BLaER1 (cell line): ENCODE data around the gene TIPRL.
"Not testable (repeated sequence)": the region's sequence is repeated elsewhere in the genome, so short reads cannot be mapped to it uniquely, and the experiment has no call there.

Source experiments
- H3K27ac ChIP-seq: shearing (Covaris generic); formaldehyde crosslinking; 2 replicates; pipeline ENCODE4 v1.8.1; 2022
- H3K27me3 ChIP-seq: shearing (Covaris generic); formaldehyde crosslinking; 2 replicates; pipeline ENCODE4 v1.8.1; 2022
- H3K36me3 ChIP-seq: shearing (Covaris generic); formaldehyde crosslinking; 2 replicates; pipeline ENCODE4 v1.8.1; 2022
- H3K4me1 ChIP-seq: shearing (Covaris generic); formaldehyde crosslinking; 2 replicates; pipeline ENCODE4 v1.8.1; 2022
- H3K4me2 ChIP-seq: shearing (Covaris generic); formaldehyde crosslinking; 2 replicates; pipeline ENCODE4 v1.8.1; 2022
- H3K4me3 ChIP-seq: shearing (Covaris generic); formaldehyde crosslinking; 2 replicates; pipeline ENCODE4 v1.8.1; 2022
- H3K9ac ChIP-seq: shearing (Covaris generic); formaldehyde crosslinking; 2 replicates; pipeline ENCODE4 v1.8.1; 2022
- H3K9me3 ChIP-seq: shearing (Covaris generic); formaldehyde crosslinking; 2 replicates; pipeline ENCODE4 v1.8.1; 2022
- H4K20me1 ChIP-seq: shearing (Covaris generic); formaldehyde crosslinking; 2 replicates; pipeline ENCODE4 v1.8.1; 2022
- Cebpa-rat ChIP-seq: shearing (Covaris generic); IDR thresholded peaks from 2 replicates; pipeline ENCODE4 v1.8.1; 2022

The TIPRL gene

GRCh38 chr1:168138134-168138533 is 40.6 kb upstream of the TIPRL start:
- peaks cover 19% of the 10 kb centered on the region; the same call in 1 of the 2 replicates for H4K20me1 ChIP-seq
- no peak overlapping the region for H3K9ac ChIP-seq
- H3K27ac ChIP-seq: no peak overlapping the region
- TF ChIP-seq Cebpa-rat: no peak
- no peak overlapping the region for H3K4me3 ChIP-seq
- peaks cover 52% of the 10 kb centered on the region for H3K27me3 ChIP-seq
- H3K4me2 ChIP-seq: no peak overlapping the region
- H3K36me3 ChIP-seq: no peaks in the 10 kb centered on the region
- peaks cover 8% of the 10 kb centered on the region for H3K4me1 ChIP-seq
- H3K9me3 ChIP-seq: no peaks in the 10 kb centered on the region

- Histone ChIP-seq H3K4me3 (no peak overlapping the region), H3K4me2 (no peak overlapping the region), H3K4me1 (peaks cover 8% of the 10 kb centered on the region), H3K9ac (no peak overlapping the region), H3K27ac (no peak overlapping the region), H3K27me3 (peaks cover 50% of the 10 kb centered on the region), H3K9me3 (no peaks in the 10 kb centered on the region), H3K36me3 (no peaks in the 10 kb centered on the region), H4K20me1 (peaks cover 19% of the 10 kb centered on the region; the same call in 1 of the 2 replicates)
- no peak for TF ChIP-seq Cebpa-rat
These were observed 39.7 kb upstream of the TIPRL start for GRCh38 chr1:168139070-168139469.

- H3K4me2 ChIP-seq: no peak overlapping the region
- no peak overlapping the region for H3K27ac ChIP-seq
- no peaks in the 10 kb centered on the region for H3K36me3 ChIP-seq
- no peaks in the 10 kb centered on the region for H4K20me1 ChIP-seq
- H3K4me1 ChIP-seq: no peaks in the 10 kb centered on the region
- H3K4me3 ChIP-seq: no peak overlapping the region
- no peaks in the 10 kb centered on the region for H3K9me3 ChIP-seq
- H3K9ac ChIP-seq: no peak overlapping the region
- H3K27me3 ChIP-seq: peaks cover 22% of the 10 kb centered on the region
- no peak for TF ChIP-seq Cebpa-rat
These were observed 36.8 kb upstream of the TIPRL start for GRCh38 chr1:168141871-168142385.

GRCh38 chr1:168145184-168146159 is 33.3 kb upstream of the TIPRL start:
- no peaks in the 10 kb centered on the region for H3K27me3 ChIP-seq
- H3K9ac ChIP-seq: no peak overlapping the region
- no peak overlapping the region for H3K4me2 ChIP-seq
- no peak overlapping the region for H3K4me3 ChIP-seq
- H4K20me1 ChIP-seq: no peaks in the 10 kb centered on the region
- TF ChIP-seq Cebpa-rat: no peak
- no peaks in the 10 kb centered on the region for H3K4me1 ChIP-seq
- H3K36me3 ChIP-seq: no peaks in the 10 kb centered on the region
- no peak overlapping the region for H3K27ac ChIP-seq
- H3K9me3 ChIP-seq: no peaks in the 10 kb centered on the region

- Histone ChIP-seq H3K9me3 (no peaks in the 10 kb centered on the region), H3K4me2 (no peak overlapping the region), H3K4me1 (no peaks in the 10 kb centered on the region), H3K9ac (no peak overlapping the region), H3K27ac (no peak overlapping the region), H3K36me3 (no peaks in the 10 kb centered on the region), H3K4me3 (no peak overlapping the region), H4K20me1 (no peaks in the 10 kb centered on the region), H3K27me3 (no peaks in the 10 kb centered on the region)
- no peak for TF ChIP-seq Cebpa-rat
These were observed 32.6 kb upstream of the TIPRL start for GRCh38 chr1:168146160-168146539.

GRCh38 chr1:168146626-168147025 is 32.1 kb upstream of the TIPRL start:
- Histone ChIP-seq H3K9ac (no peak overlapping the region), H3K4me3 (no peak overlapping the region), H3K27me3 (no peaks in the 10 kb centered on the region), H4K20me1 (no peaks in the 10 kb centered on the region), H3K27ac (no peak overlapping the region), H3K36me3 (no peaks in the 10 kb centered on the region), H3K4me1 (no peaks in the 10 kb centered on the region), H3K9me3 (no peaks in the 10 kb centered on the region), H3K4me2 (no peak overlapping the region)
- no peak for TF ChIP-seq Cebpa-rat

GRCh38 chr1:168148916-168149315 is 29.8 kb upstream of the TIPRL start:
- Histone ChIP-seq H3K27me3 (no peaks in the 10 kb centered on the region), H4K20me1 (no peaks in the 10 kb centered on the region), H3K4me2 (no peak overlapping the region), H3K9me3 (peaks cover under 1% of the 10 kb centered on the region; the same call in 1 of the 2 replicates), H3K36me3 (no peaks in the 10 kb centered on the region), H3K9ac (no peak overlapping the region), H3K27ac (no peak overlapping the region), H3K4me1 (no peaks in the 10 kb centered on the region), H3K4me3 (no peak overlapping the region)
- no peak for TF ChIP-seq Cebpa-rat

- TF ChIP-seq Cebpa-rat: no peak
- H3K4me2 ChIP-seq: no peak overlapping the region
- H3K36me3 ChIP-seq: no peaks in the 10 kb centered on the region
- H3K4me1 ChIP-seq: no peaks in the 10 kb centered on the region
- H3K4me3 ChIP-seq: no peak overlapping the region
- H3K9ac ChIP-seq: no peak overlapping the region
- no peaks in the 10 kb centered on the region for H3K27me3 ChIP-seq
- H3K27ac ChIP-seq: no peak overlapping the region
- H3K9me3 ChIP-seq: peaks cover 7% of the 10 kb centered on the region; the same call in 1 of the 2 replicates
- no peaks in the 10 kb centered on the region for H4K20me1 ChIP-seq
These were observed 28.5 kb upstream of the TIPRL start for GRCh38 chr1:168150283-168150682.

GRCh38 chr1:168151935-168152334 is 26.8 kb upstream of the TIPRL start:
- Histone ChIP-seq H3K4me3 (no peak overlapping the region), H3K9ac (no peak overlapping the region), H3K4me2 (no peak overlapping the region), H3K27me3 (no peaks in the 10 kb centered on the region), H3K36me3 (no peaks in the 10 kb centered on the region), H4K20me1 (no peaks in the 10 kb centered on the region), H3K27ac (no peak overlapping the region), H3K9me3 (peaks cover 13% of the 10 kb centered on the region; the same call in 1 of the 2 replicates), H3K4me1 (no peaks in the 10 kb centered on the region)
- TF ChIP-seq Cebpa-rat: no peak

- not testable (repeated sequence) for H3K4me3 ChIP-seq, H3K36me3 ChIP-seq, H3K27me3 ChIP-seq, H3K4me1 ChIP-seq, H3K4me2 ChIP-seq, H4K20me1 ChIP-seq, H3K9ac ChIP-seq, H3K27ac ChIP-seq
- peaks cover 37% of the 10 kb centered on the region for H3K9me3 ChIP-seq
These were observed 24.1 kb upstream of the TIPRL start for GRCh38 chr1:168154707-168155106.
